MCF 10A (cell line): ENCODE results near the gene FANCC. TPM values are rescaled to one million over a fixed set of nuclear protein-coding genes. Genes with fewer than 3 reads are reported as not detected.
"Not testable (repeated sequence)": the region's sequence is repeated elsewhere in the genome, so short reads cannot be mapped to it uniquely, and the experiment has no call there.

Experiments used
- BruUV-seq: library from RNA; stranded (reverse); fragments of 400-500 nt; replicated peaks from 2 replicates; lab custom pipeline; 2021; lab: Mats Ljungman, UMichigan
- CTCF ChIA-PET: fragments of 300-600 bp; sonication (Branson Sonifier 250); formaldehyde crosslinking; extraction: SDS; loops from one replicate; lab custom pipeline; 2021; ENCODE audit warnings: antibody characterized with exemption, inconsistent platforms; lab: Yijun Ruan, JAX
- POLR2A ChIA-PET: fragments of 300-600, 350-650 bp; sonication (Branson Sonifier 250); formaldehyde crosslinking; extraction: SDS; loops from one replicate; lab custom pipeline; 2020; ENCODE audit warnings: antibody characterized with exemption, inconsistent platforms; lab: Yijun Ruan, JAX
- DNase-seq: peaks from one replicate; pipeline ENCODE4 v3.0.0-alpha.2; 2018; ENCODE audit not compliant: unreplicated experiment
- H3K27ac Mint-ChIP-seq: one replicate; pipeline ENCODE4 v1.8.0; 2022; ENCODE audit warnings: mild to moderate bottlenecking, low read depth, mixed read lengths; ENCODE audit not compliant: unreplicated experiment
- H3K27me3 Mint-ChIP-seq: one replicate; pipeline ENCODE4 v1.8.0; 2022; ENCODE audit warnings: mixed read lengths; ENCODE audit not compliant: insufficient read depth, unreplicated experiment
- H3K36me3 Mint-ChIP-seq: one replicate; pipeline ENCODE4 v1.8.0; 2022; ENCODE audit warnings: mild to moderate bottlenecking, moderate library complexity, mixed read lengths; ENCODE audit not compliant: insufficient read depth, unreplicated experiment
- H3K4me1 Mint-ChIP-seq: one replicate; pipeline ENCODE4 v1.8.0; 2022; ENCODE audit warnings: mixed read lengths; ENCODE audit not compliant: insufficient read depth, unreplicated experiment
- H3K4me3 Mint-ChIP-seq: one replicate; pipeline ENCODE4 v1.8.0; 2022; ENCODE audit warnings: mild to moderate bottlenecking, moderate library complexity, mixed read lengths; ENCODE audit not compliant: unreplicated experiment
- H3K9me3 Mint-ChIP-seq: one replicate; pipeline ENCODE4 v1.8.0; 2022; ENCODE audit warnings: mixed read lengths; ENCODE audit not compliant: unreplicated experiment
- intact Hi-C: fragments of 100-400 bp; cut with micrococcal nuclease; formaldehyde crosslinking; loops from 2 replicates; pipeline ENCODE4 v1.14.1; 2022
- total RNA-seq: library from RNA; stranded (reverse); gene quantifications from 2 replicates; pipeline ENCODE4 v1.2.3, GENCODE V29; 2022
- TF ChIP-seq, protein P1 (sequence below): fragments of 200-600 bp; IDR thresholded peaks from one replicate; pipeline ENCODE4 v1.8.0; 2022; ENCODE audit warnings: antibody characterized with exemption, mild to moderate bottlenecking; ENCODE audit not compliant: unreplicated experiment

Gene FANCC
- total RNA-seq, 1 experiment from 2014 or later: 12.1 TPM

DNA sequence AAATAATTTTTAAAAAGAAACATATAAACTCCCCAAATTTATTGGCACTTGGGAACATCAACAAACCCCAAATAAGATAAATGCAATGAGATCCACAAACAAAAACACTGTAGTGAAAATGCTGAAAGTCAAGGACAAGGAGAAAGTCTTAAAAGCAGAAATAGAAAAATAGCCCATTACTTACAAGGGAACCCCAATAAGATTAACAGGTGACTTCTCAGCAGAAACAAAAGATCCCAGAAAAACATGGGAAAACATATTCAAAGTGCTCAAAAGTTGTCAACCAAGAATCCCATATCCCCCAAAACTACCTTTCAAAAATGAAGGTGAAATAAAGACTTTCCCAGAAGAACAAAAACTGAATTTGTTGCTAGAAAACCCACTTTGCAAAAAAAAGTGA is 40.0 kb downstream of the FANCC start:
- H3K27ac Mint-ChIP-seq: no peak overlapping the region
- TF ChIP-seq, protein P1, sequence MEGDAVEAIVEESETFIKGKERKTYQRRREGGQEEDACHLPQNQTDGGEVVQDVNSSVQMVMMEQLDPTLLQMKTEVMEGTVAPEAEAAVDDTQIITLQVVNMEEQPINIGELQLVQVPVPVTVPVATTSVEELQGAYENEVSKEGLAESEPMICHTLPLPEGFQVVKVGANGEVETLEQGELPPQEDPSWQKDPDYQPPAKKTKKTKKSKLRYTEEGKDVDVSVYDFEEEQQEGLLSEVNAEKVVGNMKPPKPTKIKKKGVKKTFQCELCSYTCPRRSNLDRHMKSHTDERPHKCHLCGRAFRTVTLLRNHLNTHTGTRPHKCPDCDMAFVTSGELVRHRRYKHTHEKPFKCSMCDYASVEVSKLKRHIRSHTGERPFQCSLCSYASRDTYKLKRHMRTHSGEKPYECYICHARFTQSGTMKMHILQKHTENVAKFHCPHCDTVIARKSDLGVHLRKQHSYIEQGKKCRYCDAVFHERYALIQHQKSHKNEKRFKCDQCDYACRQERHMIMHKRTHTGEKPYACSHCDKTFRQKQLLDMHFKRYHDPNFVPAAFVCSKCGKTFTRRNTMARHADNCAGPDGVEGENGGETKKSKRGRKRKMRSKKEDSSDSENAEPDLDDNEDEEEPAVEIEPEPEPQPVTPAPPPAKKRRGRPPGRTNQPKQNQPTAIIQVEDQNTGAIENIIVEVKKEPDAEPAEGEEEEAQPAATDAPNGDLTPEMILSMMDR: no peak
- no peaks in the 10 kb centered on the region for H3K27me3 Mint-ChIP-seq
- H3K4me1 Mint-ChIP-seq: no peaks in the 10 kb centered on the region
- DNase-seq: no peak
- ChIA-PET POLR2A (no interaction called here), CTCF (no interaction called here)
- intact Hi-C loops: no loop called here
- H3K36me3 Mint-ChIP-seq: peaks cover 6% of the 10 kb centered on the region
- H3K4me3 Mint-ChIP-seq: no peak overlapping the region
- BruUV-seq: no TSS peak
- H3K9me3 Mint-ChIP-seq: peaks cover 12% of the 10 kb centered on the region

DNA sequence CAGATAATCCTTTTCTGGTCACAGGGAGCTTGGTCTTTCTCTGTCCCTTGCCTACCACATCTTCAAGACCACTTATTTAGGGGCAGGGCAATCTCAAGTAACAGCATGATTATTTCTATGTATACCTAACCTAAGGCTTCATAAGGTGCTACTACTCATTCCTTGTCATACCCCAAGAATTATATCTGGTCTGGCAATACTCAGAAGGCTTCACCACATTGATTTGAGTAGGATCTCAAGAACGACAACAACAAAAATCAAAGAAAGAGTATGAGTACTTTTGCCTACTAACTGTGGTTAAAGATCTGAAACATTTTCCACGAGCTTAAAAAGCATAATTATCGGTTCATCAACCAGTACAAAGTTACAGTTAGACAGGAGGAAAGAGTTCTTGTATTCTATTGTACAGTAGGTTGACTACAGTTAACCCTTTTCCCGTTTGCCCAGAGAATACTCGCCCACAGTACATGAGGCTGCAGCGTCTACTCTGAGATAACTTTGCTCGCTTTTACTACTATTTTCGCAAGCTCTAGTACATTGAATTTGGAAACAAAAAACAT is 41.0 kb downstream of the FANCC start:
- intact Hi-C loops: no loop called here
- TF ChIP-seq, protein P1: no peak

DNA sequence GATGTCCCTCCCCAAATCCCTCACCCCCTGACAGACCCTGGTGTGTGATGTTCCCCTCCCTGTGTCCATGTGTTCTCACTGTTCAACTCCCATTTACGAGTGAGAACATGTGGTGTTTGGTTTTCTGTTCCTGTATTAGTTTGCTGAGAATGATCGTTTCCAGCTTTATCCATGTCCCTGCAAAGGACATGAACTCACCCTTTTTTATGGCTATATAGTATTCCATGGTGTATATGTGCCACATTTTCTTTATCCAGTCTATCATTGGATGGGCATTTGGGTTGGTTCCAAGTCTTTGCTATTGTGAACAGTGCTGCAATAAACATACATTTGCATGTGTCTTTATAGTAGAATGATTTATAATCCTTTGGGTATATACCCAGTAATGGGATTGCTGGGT is 43.3 kb downstream of the FANCC start:
- H3K27me3 Mint-ChIP-seq: not testable (repeated sequence)
- CTCF ChIA-PET: interaction anchor here (1.0 kb wide), 1 partner anchor 10 kb away, joined by 3 read pairs; no protein-coding TSS in a partner anchor

More for the DNA sequence above, 41.0 kb downstream of the FANCC start:
- CTCF ChIA-PET: interaction anchor here (0.5 to 1.0 kb wide), 3 partner anchors 11 to 337 kb away, joined by 3 to 5 read pairs (median 3); no protein-coding TSS in a partner anchor
- no peak overlapping the region for H3K4me3 Mint-ChIP-seq
- POLR2A ChIA-PET: interaction anchor here (0.6 kb wide), 2 partner anchors 33 to 60 kb away, joined by 3 read pairs; no protein-coding TSS in a partner anchor
- no peak overlapping the region for H3K27ac Mint-ChIP-seq
- no TSS peak for BruUV-seq
- H3K36me3 Mint-ChIP-seq: peaks cover 6% of the 10 kb centered on the region
- no peaks in the 10 kb centered on the region for H3K4me1 Mint-ChIP-seq
- peaks cover 11% of the 10 kb centered on the region for H3K9me3 Mint-ChIP-seq
- no peaks in the 10 kb centered on the region for H3K27me3 Mint-ChIP-seq
- no peak for DNase-seq

DNA sequence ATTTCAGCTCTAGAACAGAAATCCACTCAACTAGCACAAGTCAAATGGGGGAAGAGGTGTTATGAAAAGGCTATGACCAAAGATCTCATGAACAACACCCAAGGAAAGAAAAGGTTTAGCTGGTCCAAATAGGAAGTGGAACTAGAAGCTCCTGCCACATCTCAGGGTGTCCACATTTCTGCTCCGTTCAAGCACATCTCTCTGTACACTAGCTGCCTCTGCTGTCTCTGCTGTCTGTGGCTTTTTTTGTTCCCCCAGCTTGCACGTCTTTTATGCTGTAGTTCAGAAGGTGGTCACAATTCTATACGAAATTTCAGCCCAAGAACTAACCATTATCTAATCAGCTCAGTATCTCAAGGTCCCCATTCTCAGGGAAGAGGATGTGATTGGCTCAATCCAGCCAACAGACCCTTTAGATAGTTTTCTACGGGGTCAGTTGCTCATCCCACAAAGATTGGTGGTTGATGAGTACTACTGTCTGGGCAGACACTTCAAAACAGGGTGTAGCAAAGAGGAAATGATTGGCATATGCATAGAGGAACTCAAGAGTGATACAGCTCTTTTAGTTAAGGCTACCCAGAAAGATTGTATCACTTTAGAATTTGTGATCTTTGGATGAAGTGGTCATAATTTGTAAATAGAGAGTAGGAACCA is 44.0 kb downstream of the FANCC start:
- intact Hi-C loops: no loop called here
- BruUV-seq: no TSS peak
- CTCF ChIA-PET: interaction anchor here (0.6 to 1.1 kb wide), 3 partner anchors 9 to 12 kb away, joined by 3 to 4 read pairs (median 3); no protein-coding TSS in a partner anchor
- H3K27me3 Mint-ChIP-seq: no peaks in the 10 kb centered on the region
- H3K27ac Mint-ChIP-seq: no peak overlapping the region
- no peak overlapping the region for H3K4me3 Mint-ChIP-seq
- H3K4me1 Mint-ChIP-seq: no peaks in the 10 kb centered on the region
- TF ChIP-seq, protein P1: no peak
- DNase-seq: no peak
- peaks cover 6% of the 10 kb centered on the region for H3K36me3 Mint-ChIP-seq
- H3K9me3 Mint-ChIP-seq: no peaks in the 10 kb centered on the region
- POLR2A ChIA-PET: interaction anchor here (0.7 to 0.8 kb wide), 2 partner anchors 8 to 371 kb away, joined by 3 to 4 read pairs; no protein-coding TSS in a partner anchor

More for the DNA sequence above, 43.3 kb downstream of the FANCC start:
- H3K4me3 Mint-ChIP-seq, H3K36me3 Mint-ChIP-seq, H3K9me3 Mint-ChIP-seq, DNase-seq, H3K4me1 Mint-ChIP-seq, BruUV-seq, H3K27ac Mint-ChIP-seq, intact Hi-C loops: not testable (repeated sequence)
- POLR2A ChIA-PET: interaction anchor here (0.6 to 0.7 kb wide), 2 partner anchors 147 to 518 kb away, joined by 4 read pairs; no protein-coding TSS in a partner anchor
